HepG2 (cell line): ENCODE data around the gene ULK3. TPM values are rescaled to one million over a fixed set of nuclear protein-coding genes. Genes with fewer than 3 reads are reported as not detected.

Experiments
- ARNT2 ChIP-seq: sonication (generic); formaldehyde crosslinking; IDR thresholded peaks from 2 replicates; pipeline ENCODE4 v1.8.0; 2022; ENCODE audit warnings: mild to moderate bottlenecking, low read depth, missing genetic modification reagents, moderate library complexity
- HMG20A ChIP-seq: IDR thresholded peaks from 2 replicates; pipeline ENCODE4 v1.6.1; 2016; ENCODE audit warnings: borderline replicate concordance
- IRF2 ChIP-seq: IDR thresholded peaks from 2 replicates; pipeline ENCODE4 v1.6.1; 2018; ENCODE audit warnings: missing genetic modification reagents, missing compliant biosample characterization
- LCORL ChIP-seq, 2 experiments: fragments of 450-650 bp in 1 of 2; sonication (generic) in 1 of 2; formaldehyde crosslinking in 1 of 2; IDR thresholded peaks; 2 replicates each; pipeline versions ENCODE4 v1.5.0 to v1.6.1; 2017 to 2020; ENCODE audit warnings: antibody characterized with exemption in 1 of 2, missing genetic modification reagents in 1 of 2
- PHB2 ChIP-seq: fragments of 450-650 bp; IDR thresholded peaks from 2 replicates; pipeline ENCODE4 v1.6.1; 2018; ENCODE audit not compliant: partially characterized antibody
- REXO4 ChIP-seq: sonication (generic); formaldehyde crosslinking; IDR thresholded peaks from 2 replicates; pipeline ENCODE4 v1.8.0; 2022; ENCODE audit warnings: missing genetic modification reagents, mild to moderate bottlenecking, borderline replicate concordance
- RFXANK ChIP-seq: IDR thresholded peaks from 2 replicates; pipeline ENCODE4 v1.6.1; 2016
- SATB2 ChIP-seq: sonication (generic); formaldehyde crosslinking; IDR thresholded peaks from 2 replicates; pipeline ENCODE4 v1.5.0; 2020; ENCODE audit warnings: missing genetic modification reagents
- SRSF4 ChIP-seq: fragments of 200-400 bp; formaldehyde crosslinking; IDR thresholded peaks from one replicate; pipeline ENCODE4 v1.6.1; 2018; ENCODE audit warnings: mild to moderate bottlenecking, low read depth, low read length, moderate library complexity; ENCODE audit not compliant: poor library complexity, severe bottlenecking
- TP53 ChIP-seq: sonication (generic); formaldehyde crosslinking; conservative IDR thresholded peaks from 2 replicates; pipeline ENCODE4 v1.4.0; 2020; ENCODE audit warnings: missing genetic modification reagents
- ZBTB42 ChIP-seq: sonication (generic); formaldehyde crosslinking; IDR thresholded peaks from 2 replicates; pipeline ENCODE4 v1.5.0; 2020; ENCODE audit warnings: mild to moderate bottlenecking, missing genetic modification reagents
- ZNF263 ChIP-seq: sonication (generic); formaldehyde crosslinking; IDR thresholded peaks from 2 replicates; pipeline ENCODE4 v1.4.0; 2020; ENCODE audit warnings: missing genetic modification reagents
- ZNF652 ChIP-seq: IDR thresholded peaks from 2 replicates; pipeline ENCODE4 v1.6.1; 2016; ENCODE audit warnings: low read depth, borderline replicate concordance
- ZNF792 ChIP-seq: IDR thresholded peaks from 2 replicates; pipeline ENCODE4 v1.6.1; 2016
- polyA plus RNA-seq, 8 experiments: library from polyadenylated mRNA; depleted of rRNA in 3 of 8; stranded (reverse) in 7 of 8; unstranded in 1 of 8; fragments of >200 nt; fragmentation: Illumina TruSeq in 4 of 8; extraction: Trizol in 4 of 8; gene quantifications; 2 replicates each; pipeline versions ENCODE4 v1.2.1 to v1.2.3, GENCODE V29; 2011 to 2016; ENCODE audit warnings: low read depth in 4 of 8, missing spikeins in 1 of 8, mixed read lengths in 1 of 8; ENCODE audit not compliant: insufficient read depth in 1 of 8
- total RNA-seq, 5 experiments: library from RNA; depleted of rRNA; stranded (reverse); fragments of >200 nt; fragmentation: Illumina TruSeq; extraction: Trizol; gene quantifications; 2 replicates each; pipeline ENCODE4 v1.2.3, GENCODE V29; 2016; ENCODE audit warnings: low read depth in 1 of 5
- TF ChIP-seq, protein P1 (sequence below): IDR thresholded peaks from 2 replicates; pipeline ENCODE4 v1.6.1; 2016; ENCODE audit warnings: low read depth
- TF ChIP-seq, protein P2 (sequence below), 2 experiments: sonication (generic) in 1 of 2; formaldehyde crosslinking in 1 of 2; IDR thresholded peaks; 2 replicates each; pipeline versions ENCODE4 v1.4.0 to v1.6.1; 2016 to 2020; ENCODE audit warnings: borderline replicate concordance in 1 of 2, low read depth in 1 of 2, mild to moderate bottlenecking in 1 of 2, missing genetic modification reagents in 1 of 2
- TF ChIP-seq, protein P3 (sequence below): sonication (generic); formaldehyde crosslinking; IDR thresholded peaks from 2 replicates; pipeline ENCODE4 v1.5.0; 2020; ENCODE audit warnings: missing genetic modification reagents
- TF ChIP-seq, protein P4 (sequence below): sonication (generic); formaldehyde crosslinking; IDR thresholded peaks from 2 replicates; pipeline ENCODE4 v1.5.1; 2020; ENCODE audit warnings: missing genetic modification reagents, mild to moderate bottlenecking, borderline replicate concordance

ULK3 gene
- total and polyA plus RNA-seq, 2 of the 13 experiments (the other 11 are each of a cell fraction or from before 2014, with no cell fraction given), result 15.2 to 23.7 TPM

DNA sequence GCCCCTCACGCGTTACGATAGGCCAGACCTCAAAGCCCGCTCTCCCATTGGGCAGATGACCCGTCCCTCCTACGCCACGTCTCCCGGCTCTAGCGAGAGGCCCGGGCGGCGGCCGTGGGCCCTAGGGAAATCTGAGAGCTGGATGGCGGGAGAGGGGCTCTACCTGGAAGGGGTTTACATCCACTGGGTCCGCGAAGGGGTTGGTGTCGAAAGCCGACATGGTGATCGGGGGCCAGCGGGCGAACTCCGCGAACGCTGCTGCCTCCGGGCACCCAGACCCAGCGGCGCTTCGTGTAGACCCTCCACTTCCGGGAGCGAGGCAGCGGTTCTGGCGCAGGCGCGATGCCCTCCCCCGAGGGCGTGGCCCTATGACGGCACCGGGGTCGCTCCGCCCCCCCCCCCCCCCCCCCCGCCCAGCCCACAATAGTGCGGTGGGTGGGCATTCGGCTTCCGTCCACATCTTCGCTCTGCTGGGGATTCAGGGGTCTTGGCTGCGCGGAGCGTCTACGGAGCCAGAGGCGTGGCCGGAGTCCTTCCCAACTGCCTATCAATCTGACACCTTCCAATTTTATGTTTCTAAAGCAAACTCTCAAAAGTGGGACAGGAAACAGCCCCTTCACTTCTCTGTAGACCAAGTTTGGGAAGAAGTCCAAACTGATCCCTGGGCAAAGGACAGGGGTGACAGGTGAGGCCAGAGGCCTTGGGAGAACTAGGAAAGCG is 30.2 kb upstream of the ULK3 start, which contains the start of gene SCAMP2 (continued):
- TF ChIP-seq, protein P1, sequence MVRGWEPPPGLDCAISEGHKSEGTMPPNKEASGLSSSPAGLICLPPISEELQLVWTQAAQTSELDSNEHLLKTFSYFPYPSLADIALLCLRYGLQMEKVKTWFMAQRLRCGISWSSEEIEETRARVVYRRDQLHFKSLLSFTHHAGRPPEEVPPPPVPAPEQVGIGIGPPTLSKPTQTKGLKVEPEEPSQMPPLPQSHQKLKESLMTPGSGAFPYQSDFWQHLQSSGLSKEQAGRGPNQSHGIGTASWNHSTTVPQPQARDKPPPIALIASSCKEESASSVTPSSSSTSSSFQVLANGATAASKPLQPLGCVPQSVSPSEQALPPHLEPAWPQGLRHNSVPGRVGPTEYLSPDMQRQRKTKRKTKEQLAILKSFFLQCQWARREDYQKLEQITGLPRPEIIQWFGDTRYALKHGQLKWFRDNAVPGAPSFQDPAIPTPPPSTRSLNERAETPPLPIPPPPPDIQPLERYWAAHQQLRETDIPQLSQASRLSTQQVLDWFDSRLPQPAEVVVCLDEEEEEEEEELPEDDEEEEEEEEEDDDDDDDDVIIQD, result no peak
- TF ChIP-seq ZNF263 (CRISPR knock-in tag) (no peak; the same call in 1 of the 2 replicates), ZBTB42 (CRISPR knock-in tag) (no peak), ARNT2 (CRISPR knock-in tag) (peak; percentile 69; the same call in 1 of the 2 replicates), IRF2 (CRISPR knock-in tag) (peak; percentile 43; the same call in 1 of the 2 replicates), ZNF792 (CRISPR knock-in tag) (no peak), SRSF4 (no peak), PHB2 (no peak), REXO4 (CRISPR knock-in tag) (no peak), LCORL (IDR thresholded peaks at IDR 0.05) (no peak), LCORL (CRISPR knock-in tag; IDR thresholded peaks at IDR 0.05) (peak; percentile 56), TP53 (CRISPR knock-in tag) (no peak), SATB2 (CRISPR knock-in tag) (no peak), RFXANK (CRISPR knock-in tag) (no peak; the same call in 1 of the 2 replicates), HMG20A (CRISPR knock-in tag) (no peak), ZNF652 (CRISPR knock-in tag) (no peak)
- TF ChIP-seq, protein P2, sequence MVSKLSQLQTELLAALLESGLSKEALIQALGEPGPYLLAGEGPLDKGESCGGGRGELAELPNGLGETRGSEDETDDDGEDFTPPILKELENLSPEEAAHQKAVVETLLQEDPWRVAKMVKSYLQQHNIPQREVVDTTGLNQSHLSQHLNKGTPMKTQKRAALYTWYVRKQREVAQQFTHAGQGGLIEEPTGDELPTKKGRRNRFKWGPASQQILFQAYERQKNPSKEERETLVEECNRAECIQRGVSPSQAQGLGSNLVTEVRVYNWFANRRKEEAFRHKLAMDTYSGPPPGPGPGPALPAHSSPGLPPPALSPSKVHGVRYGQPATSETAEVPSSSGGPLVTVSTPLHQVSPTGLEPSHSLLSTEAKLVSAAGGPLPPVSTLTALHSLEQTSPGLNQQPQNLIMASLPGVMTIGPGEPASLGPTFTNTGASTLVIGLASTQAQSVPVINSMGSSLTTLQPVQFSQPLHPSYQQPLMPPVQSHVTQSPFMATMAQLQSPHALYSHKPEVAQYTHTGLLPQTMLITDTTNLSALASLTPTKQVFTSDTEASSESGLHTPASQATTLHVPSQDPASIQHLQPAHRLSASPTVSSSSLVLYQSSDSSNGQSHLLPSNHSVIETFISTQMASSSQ (IDR thresholded peaks at IDR 0.05; ENCODE audit: low read depth), result no peak
- TF ChIP-seq, protein P2 (CRISPR knock-in tag; IDR thresholded peaks at IDR 0.05; ENCODE audit: borderline replicate concordance), result peak; percentile 55; the same call in 1 of the 2 replicates
- TF ChIP-seq, protein P3, sequence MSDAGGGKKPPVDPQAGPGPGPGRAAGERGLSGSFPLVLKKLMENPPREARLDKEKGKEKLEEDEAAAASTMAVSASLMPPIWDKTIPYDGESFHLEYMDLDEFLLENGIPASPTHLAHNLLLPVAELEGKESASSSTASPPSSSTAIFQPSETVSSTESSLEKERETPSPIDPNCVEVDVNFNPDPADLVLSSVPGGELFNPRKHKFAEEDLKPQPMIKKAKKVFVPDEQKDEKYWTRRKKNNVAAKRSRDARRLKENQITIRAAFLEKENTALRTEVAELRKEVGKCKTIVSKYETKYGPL, result no peak
- TF ChIP-seq, protein P4, sequence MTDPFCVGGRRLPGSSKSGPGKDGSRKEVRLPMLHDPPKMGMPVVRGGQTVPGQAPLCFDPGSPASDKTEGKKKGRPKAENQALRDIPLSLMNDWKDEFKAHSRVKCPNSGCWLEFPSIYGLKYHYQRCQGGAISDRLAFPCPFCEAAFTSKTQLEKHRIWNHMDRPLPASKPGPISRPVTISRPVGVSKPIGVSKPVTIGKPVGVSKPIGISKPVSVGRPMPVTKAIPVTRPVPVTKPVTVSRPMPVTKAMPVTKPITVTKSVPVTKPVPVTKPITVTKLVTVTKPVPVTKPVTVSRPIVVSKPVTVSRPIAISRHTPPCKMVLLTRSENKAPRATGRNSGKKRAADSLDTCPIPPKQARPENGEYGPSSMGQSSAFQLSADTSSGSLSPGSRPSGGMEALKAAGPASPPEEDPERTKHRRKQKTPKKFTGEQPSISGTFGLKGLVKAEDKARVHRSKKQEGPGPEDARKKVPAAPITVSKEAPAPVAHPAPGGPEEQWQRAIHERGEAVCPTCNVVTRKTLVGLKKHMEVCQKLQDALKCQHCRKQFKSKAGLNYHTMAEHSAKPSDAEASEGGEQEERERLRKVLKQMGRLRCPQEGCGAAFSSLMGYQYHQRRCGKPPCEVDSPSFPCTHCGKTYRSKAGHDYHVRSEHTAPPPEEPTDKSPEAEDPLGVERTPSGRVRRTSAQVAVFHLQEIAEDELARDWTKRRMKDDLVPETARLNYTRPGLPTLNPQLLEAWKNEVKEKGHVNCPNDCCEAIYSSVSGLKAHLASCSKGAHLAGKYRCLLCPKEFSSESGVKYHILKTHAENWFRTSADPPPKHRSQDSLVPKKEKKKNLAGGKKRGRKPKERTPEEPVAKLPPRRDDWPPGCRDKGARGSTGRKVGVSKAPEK (CRISPR knock-in tag), result no peak
